ENCODE data around the gene BICC1.

DNA sequence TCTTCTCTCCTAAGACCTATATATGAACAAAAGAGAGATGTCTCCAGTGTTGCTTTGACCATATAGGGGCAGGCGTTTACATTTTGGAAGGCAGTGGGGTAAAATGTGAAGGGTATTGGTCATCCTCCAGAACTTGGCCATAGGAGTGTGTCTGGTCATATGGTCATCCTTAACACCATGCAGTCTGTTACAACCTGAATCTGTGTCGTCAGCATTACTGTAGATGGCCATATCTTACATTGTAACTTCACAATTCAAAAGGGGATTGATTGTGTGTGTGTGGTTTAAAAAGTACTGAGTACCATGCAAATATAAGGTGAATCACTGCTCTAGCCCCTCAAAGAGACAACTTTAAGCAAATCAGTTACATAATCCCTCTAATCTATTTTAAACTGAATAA lies 311.7 kb downstream of the BICC1 start:
- TF ChIP-seq, protein P1, sequence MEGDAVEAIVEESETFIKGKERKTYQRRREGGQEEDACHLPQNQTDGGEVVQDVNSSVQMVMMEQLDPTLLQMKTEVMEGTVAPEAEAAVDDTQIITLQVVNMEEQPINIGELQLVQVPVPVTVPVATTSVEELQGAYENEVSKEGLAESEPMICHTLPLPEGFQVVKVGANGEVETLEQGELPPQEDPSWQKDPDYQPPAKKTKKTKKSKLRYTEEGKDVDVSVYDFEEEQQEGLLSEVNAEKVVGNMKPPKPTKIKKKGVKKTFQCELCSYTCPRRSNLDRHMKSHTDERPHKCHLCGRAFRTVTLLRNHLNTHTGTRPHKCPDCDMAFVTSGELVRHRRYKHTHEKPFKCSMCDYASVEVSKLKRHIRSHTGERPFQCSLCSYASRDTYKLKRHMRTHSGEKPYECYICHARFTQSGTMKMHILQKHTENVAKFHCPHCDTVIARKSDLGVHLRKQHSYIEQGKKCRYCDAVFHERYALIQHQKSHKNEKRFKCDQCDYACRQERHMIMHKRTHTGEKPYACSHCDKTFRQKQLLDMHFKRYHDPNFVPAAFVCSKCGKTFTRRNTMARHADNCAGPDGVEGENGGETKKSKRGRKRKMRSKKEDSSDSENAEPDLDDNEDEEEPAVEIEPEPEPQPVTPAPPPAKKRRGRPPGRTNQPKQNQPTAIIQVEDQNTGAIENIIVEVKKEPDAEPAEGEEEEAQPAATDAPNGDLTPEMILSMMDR (IDR thresholded peaks at IDR 0.05; ENCODE audit: low read depth, low read length), result no peak
- TF ChIP-seq POLR2A (IDR thresholded peaks at IDR 0.05; ENCODE audit: extremely low read depth, insufficient read length), result no peak
